HEK293 (cell line): ENCODE measurements around the gene DSE.

Experiments used
- BCL11B ChIP-seq: fragments of 450-650 bp; formaldehyde crosslinking; IDR thresholded peaks from 2 replicates; pipeline ENCODE4 v1.5.1; 2016; ENCODE audit warnings: low read depth, missing biosample characterization, missing genetic modification characterization
- ELK4 ChIP-seq: IDR thresholded peaks from 2 replicates; pipeline ENCODE4 v1.6.1; 2011; ENCODE audit warnings: mild to moderate bottlenecking, low read depth, low read length, borderline replicate concordance
- MZF1 ChIP-seq: fragments of 450-650 bp; formaldehyde crosslinking; IDR thresholded peaks from 2 replicates; pipeline ENCODE4 v1.5.1; 2017; ENCODE audit warnings: missing biosample characterization, missing genetic modification characterization, borderline replicate concordance
- SP2 ChIP-seq: fragments of 450-650 bp; formaldehyde crosslinking; IDR thresholded peaks from 2 replicates; pipeline ENCODE4 v1.5.1; 2016; ENCODE audit warnings: missing biosample characterization, missing genetic modification characterization
- YY1 ChIP-seq: fragments of 450-650 bp; formaldehyde crosslinking; IDR thresholded peaks from 2 replicates; pipeline ENCODE4 v1.5.1; 2018; ENCODE audit warnings: missing biosample characterization, missing genetic modification characterization
- ZBTB21 ChIP-seq: fragments of 450-650 bp; formaldehyde crosslinking; IDR thresholded peaks from 2 replicates; pipeline ENCODE4 v1.5.1; 2017; ENCODE audit warnings: missing biosample characterization, missing genetic modification characterization
- ZBTB26 ChIP-seq: fragments of 450-650 bp; formaldehyde crosslinking; optimal IDR thresholded peaks from 2 replicates; pipeline ENCODE3; 2016; ENCODE audit warnings: missing biosample characterization, mild to moderate bottlenecking, missing genetic modification characterization
- ZBTB49 ChIP-seq: fragments of 450-650 bp; formaldehyde crosslinking; IDR thresholded peaks from 2 replicates; pipeline ENCODE4 v1.5.1; 2016; ENCODE audit warnings: missing biosample characterization, missing genetic modification characterization, low read depth
- ZFP3 ChIP-seq: fragments of 450-650 bp; formaldehyde crosslinking; IDR thresholded peaks from 2 replicates; pipeline ENCODE4 v1.5.1; 2016; ENCODE audit warnings: low read depth, missing biosample characterization, missing genetic modification characterization
- ZNF133 ChIP-seq: fragments of 450-650 bp; formaldehyde crosslinking; IDR thresholded peaks from 2 replicates; pipeline ENCODE4 v1.5.1; 2016; ENCODE audit warnings: missing biosample characterization, missing genetic modification characterization
- ZNF530 ChIP-seq: fragments of 450-650 bp; formaldehyde crosslinking; IDR thresholded peaks from 2 replicates; pipeline ENCODE4 v1.5.1; 2016; ENCODE audit warnings: low read depth, missing biosample characterization, missing genetic modification characterization
- ZSCAN18 ChIP-seq: fragments of 450-650 bp; formaldehyde crosslinking; IDR thresholded peaks from 2 replicates; pipeline ENCODE4 v1.5.1; 2016; ENCODE audit warnings: missing biosample characterization, missing genetic modification characterization
- TF ChIP-seq, protein P1 (sequence below): fragments of 450-650 bp; formaldehyde crosslinking; IDR thresholded peaks from 2 replicates; pipeline ENCODE4 v1.5.1; 2016; ENCODE audit warnings: missing biosample characterization, missing genetic modification characterization
- TF ChIP-seq, protein P2 (sequence below): fragments of 450-650 bp; formaldehyde crosslinking; IDR thresholded peaks from 2 replicates; pipeline ENCODE4 v1.5.1; 2017; ENCODE audit warnings: missing biosample characterization, missing genetic modification characterization

DNA sequence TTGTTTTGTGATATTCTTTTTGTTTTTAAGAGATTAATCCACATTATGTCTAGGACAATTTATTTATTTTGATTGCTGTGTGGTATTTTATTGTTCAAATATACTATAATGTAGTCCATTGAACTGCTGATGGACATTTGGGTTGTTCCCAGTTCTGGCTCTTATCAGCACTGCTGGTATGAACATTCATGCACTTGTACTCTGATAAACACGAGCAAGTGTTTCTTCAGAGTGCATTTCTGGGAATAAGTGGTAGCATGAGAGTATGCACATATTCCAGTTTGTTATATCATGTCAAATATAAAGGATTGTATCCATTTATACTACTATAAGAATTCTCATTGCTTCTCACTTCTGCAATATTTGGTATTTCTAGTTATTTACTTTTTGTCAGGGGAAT lies 97.5 kb downstream of the DSE start:
- no peak for TF ChIP-seq YY1 (tag by site-specific recombination)
- no peak for TF ChIP-seq ELK4
- TF ChIP-seq, protein P1, sequence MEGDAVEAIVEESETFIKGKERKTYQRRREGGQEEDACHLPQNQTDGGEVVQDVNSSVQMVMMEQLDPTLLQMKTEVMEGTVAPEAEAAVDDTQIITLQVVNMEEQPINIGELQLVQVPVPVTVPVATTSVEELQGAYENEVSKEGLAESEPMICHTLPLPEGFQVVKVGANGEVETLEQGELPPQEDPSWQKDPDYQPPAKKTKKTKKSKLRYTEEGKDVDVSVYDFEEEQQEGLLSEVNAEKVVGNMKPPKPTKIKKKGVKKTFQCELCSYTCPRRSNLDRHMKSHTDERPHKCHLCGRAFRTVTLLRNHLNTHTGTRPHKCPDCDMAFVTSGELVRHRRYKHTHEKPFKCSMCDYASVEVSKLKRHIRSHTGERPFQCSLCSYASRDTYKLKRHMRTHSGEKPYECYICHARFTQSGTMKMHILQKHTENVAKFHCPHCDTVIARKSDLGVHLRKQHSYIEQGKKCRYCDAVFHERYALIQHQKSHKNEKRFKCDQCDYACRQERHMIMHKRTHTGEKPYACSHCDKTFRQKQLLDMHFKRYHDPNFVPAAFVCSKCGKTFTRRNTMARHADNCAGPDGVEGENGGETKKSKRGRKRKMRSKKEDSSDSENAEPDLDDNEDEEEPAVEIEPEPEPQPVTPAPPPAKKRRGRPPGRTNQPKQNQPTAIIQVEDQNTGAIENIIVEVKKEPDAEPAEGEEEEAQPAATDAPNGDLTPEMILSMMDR (tag by site-specific recombination): no peak
- TF ChIP-seq, protein P2, sequence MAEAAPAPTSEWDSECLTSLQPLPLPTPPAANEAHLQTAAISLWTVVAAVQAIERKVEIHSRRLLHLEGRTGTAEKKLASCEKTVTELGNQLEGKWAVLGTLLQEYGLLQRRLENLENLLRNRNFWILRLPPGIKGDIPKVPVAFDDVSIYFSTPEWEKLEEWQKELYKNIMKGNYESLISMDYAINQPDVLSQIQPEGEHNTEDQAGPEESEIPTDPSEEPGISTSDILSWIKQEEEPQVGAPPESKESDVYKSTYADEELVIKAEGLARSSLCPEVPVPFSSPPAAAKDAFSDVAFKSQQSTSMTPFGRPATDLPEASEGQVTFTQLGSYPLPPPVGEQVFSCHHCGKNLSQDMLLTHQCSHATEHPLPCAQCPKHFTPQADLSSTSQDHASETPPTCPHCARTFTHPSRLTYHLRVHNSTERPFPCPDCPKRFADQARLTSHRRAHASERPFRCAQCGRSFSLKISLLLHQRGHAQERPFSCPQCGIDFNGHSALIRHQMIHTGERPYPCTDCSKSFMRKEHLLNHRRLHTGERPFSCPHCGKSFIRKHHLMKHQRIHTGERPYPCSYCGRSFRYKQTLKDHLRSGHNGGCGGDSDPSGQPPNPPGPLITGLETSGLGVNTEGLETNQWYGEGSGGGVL (tag by site-specific recombination): no peak
- TF ChIP-seq ZBTB49 (tag by site-specific recombination): no peak
- TF ChIP-seq ZBTB21 (tag by site-specific recombination): no peak
- no peak for TF ChIP-seq MZF1 (tag by site-specific recombination)
- no peak for TF ChIP-seq SP2 (tag by site-specific recombination)
- no peak for TF ChIP-seq ZNF530
- TF ChIP-seq ZSCAN18 (tag by site-specific recombination): no peak
- TF ChIP-seq ZFP3 (tag by site-specific recombination): no peak
- no peak for TF ChIP-seq ZNF133
- TF ChIP-seq BCL11B (tag by site-specific recombination): no peak
- no peak for TF ChIP-seq ZBTB26 (tag by site-specific recombination)
